Neural cell (in vitro differentiated cells): ENCODE results near the gene PSME3IP1. TPM values are rescaled to one million over a fixed set of nuclear protein-coding genes. Genes with fewer than 3 reads are reported as not detected.

Source experiments
- H2AFZ ChIP-seq: fragments of 200-600, 300-800 bp; sonication (generic), shearing (Covaris generic); 2 replicates; pipeline ENCODE4 v1.6.0; 2014; ENCODE audit warnings: low read depth, mild to moderate bottlenecking, antibody characterized with exemption, low read length, moderate library complexity
- H3F3A ChIP-seq: fragments of 200-600 bp; shearing (Covaris generic); 2 replicates; pipeline ENCODE4 v1.6.1; 2016; ENCODE audit warnings: mild to moderate bottlenecking, moderate library complexity, mixed read lengths, antibody characterized with exemption, low read length; ENCODE audit not compliant: insufficient read depth, poor library complexity, severe bottlenecking
- H3K27ac ChIP-seq: fragments of 200-600, 300-800 bp; sonication (generic), shearing (Covaris generic); 2 replicates; pipeline ENCODE4 v1.5.1; 2014; ENCODE audit warnings: mild to moderate bottlenecking, low read length, moderate library complexity
- H3K27me3 ChIP-seq: fragments of 300-800, 200-600 bp; sonication (generic), shearing (Covaris generic); 2 replicates; pipeline ENCODE4 v1.6.0; 2014; ENCODE audit warnings: mild to moderate bottlenecking, low read depth, low read length, moderate library complexity; ENCODE audit not compliant: insufficient read depth
- H3K36me3 ChIP-seq: fragments of 300-800, 200-600 bp; sonication (generic), shearing (Covaris generic); 2 replicates; pipeline ENCODE4 v1.5.1; 2014; ENCODE audit warnings: mild to moderate bottlenecking, antibody characterized with exemption, low read length, moderate library complexity; ENCODE audit not compliant: insufficient read depth
- H3K4me2 ChIP-seq: fragments of 300-800, 200-600 bp; sonication (generic), shearing (Covaris generic); 2 replicates; pipeline ENCODE4 v1.6.0; 2014; ENCODE audit warnings: mild to moderate bottlenecking, low read length
- H3K4me3 ChIP-seq: fragments of 300-800, 200-600 bp; sonication (generic), shearing (Covaris generic); 2 replicates; pipeline ENCODE4 v1.5.1; 2014; ENCODE audit warnings: mild to moderate bottlenecking, low read length, moderate library complexity
- H3K79me2 ChIP-seq: fragments of 200-600 bp; shearing (Covaris generic); replicated peaks from 2 replicates; pipeline ENCODE4 v1.6.0; 2014; ENCODE audit warnings: mild to moderate bottlenecking, low read length, moderate library complexity; ENCODE audit not compliant: insufficient read depth
- H3K9ac ChIP-seq: fragments of 300-800, 200-600 bp; sonication (generic), shearing (Covaris generic); 2 replicates; pipeline ENCODE4 v1.6.1; 2016; ENCODE audit warnings: mild to moderate bottlenecking, low read length, mixed read lengths
- H3K9me2 ChIP-seq: fragments of 200-600 bp; shearing (Covaris generic); 2 replicates; pipeline ENCODE4 v1.6.1; 2016; ENCODE audit warnings: mild to moderate bottlenecking, low read length, mixed read lengths; ENCODE audit not compliant: insufficient read depth
- H3K9me3 ChIP-seq: fragments of 200-600, 300-800 bp; sonication (generic), shearing (Covaris generic); 2 replicates; pipeline ENCODE4 v1.6.1; 2016; ENCODE audit warnings: mild to moderate bottlenecking, mixed run types, low read length, moderate library complexity, mixed read lengths
- H4K20me1 ChIP-seq: fragments of 200-600 bp; shearing (Covaris generic); 2 replicates; pipeline ENCODE4 v1.6.1; 2016; ENCODE audit warnings: mild to moderate bottlenecking, mixed run types; ENCODE audit not compliant: insufficient read depth
- EP300 ChIP-seq: fragments of 450-650 bp; conservative IDR thresholded peaks from 2 replicates; pipeline ENCODE4 v1.6.1; 2014; ENCODE audit warnings: antibody characterized with exemption, mild to moderate bottlenecking, moderate library complexity; ENCODE audit not compliant: poor library complexity, severe bottlenecking
- EZH2 ChIP-seq: fragments of 200-600, 300-800 bp; shearing (Covaris generic), sonication (generic); IDR thresholded peaks from 2 replicates; pipeline ENCODE4 v1.6.1; 2014; ENCODE audit warnings: antibody characterized with exemption, low read length, borderline replicate concordance, mild to moderate bottlenecking; ENCODE audit not compliant: insufficient read depth, poor library complexity, severe bottlenecking
- MXI1 ChIP-seq: fragments of 450-650 bp; conservative IDR thresholded peaks from 2 replicates; pipeline ENCODE4 v1.6.1; 2014; ENCODE audit warnings: antibody characterized with exemption, mild to moderate bottlenecking; ENCODE audit not compliant: poor library complexity, severe bottlenecking
- POLR2AphosphoS5 ChIP-seq: IDR thresholded peaks from 2 replicates; pipeline ENCODE4 v1.6.1; 2012
- RAD21 ChIP-seq: fragments of 450-650 bp; conservative IDR thresholded peaks from 2 replicates; pipeline ENCODE4 v1.6.1; 2014; ENCODE audit warnings: antibody characterized with exemption, mild to moderate bottlenecking, moderate library complexity
- SMC3 ChIP-seq: fragments of 450-650 bp; conservative IDR thresholded peaks from 2 replicates; pipeline ENCODE4 v1.6.1; 2014; ENCODE audit warnings: antibody characterized with exemption, mild to moderate bottlenecking, moderate library complexity; ENCODE audit not compliant: poor library complexity
- TAF1 ChIP-seq: IDR thresholded peaks from 2 replicates; pipeline ENCODE4 v1.6.1; 2012; ENCODE audit warnings: low read depth
- polyA plus RNA-seq: library from polyadenylated mRNA; depleted of rRNA; stranded (reverse); fragments of >200 nt; gene quantifications from 2 replicates; pipeline ENCODE4 v1.2.3, GENCODE V29; 2014
- TF ChIP-seq, protein P1 (sequence below): IDR thresholded peaks from 2 replicates; pipeline ENCODE4 v1.6.1; 2012; ENCODE audit warnings: borderline replicate concordance
- TF ChIP-seq, protein P2 (sequence below): fragments of 450-650 bp; IDR thresholded peaks from 2 replicates; pipeline ENCODE4 v1.5.1; 2014; ENCODE audit warnings: antibody characterized with exemption, mild to moderate bottlenecking, moderate library complexity; ENCODE audit not compliant: poor library complexity, severe bottlenecking

Gene PSME3IP1
- polyA plus RNA-seq, 1 donor from 2014 or later: 167 TPM

DNA sequence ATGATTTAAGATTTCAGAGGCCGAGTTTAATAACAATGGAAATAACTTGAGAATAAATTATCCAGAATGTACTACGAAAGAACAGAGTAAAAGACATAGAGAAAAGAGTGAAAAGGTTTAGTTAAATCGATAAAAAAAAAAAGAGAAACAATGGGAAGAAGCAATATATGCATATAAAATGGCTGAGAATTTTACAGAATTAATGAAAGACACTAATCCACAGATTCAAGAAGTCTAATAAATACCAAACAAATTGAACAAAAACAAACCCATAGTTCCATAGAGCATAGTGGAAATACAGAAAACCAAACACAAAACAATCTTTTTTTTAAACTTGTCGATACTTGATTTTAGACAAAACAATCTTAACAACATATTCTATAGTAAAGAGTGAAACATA lies 1.7 kb downstream of the PSME3IP1 start:
- no peaks in the 10 kb centered on the region for H3K9me2 ChIP-seq
- no peaks in the 10 kb centered on the region for H3K9me3 ChIP-seq
- peak overlapping the region; percentile 100 for H3K4me2 ChIP-seq
- TF ChIP-seq EP300: no peak
- H4K20me1 ChIP-seq: no peaks in the 10 kb centered on the region
- H2AFZ ChIP-seq: no peak overlapping the region
- H3K27me3 ChIP-seq: no peaks in the 10 kb centered on the region
- H3K79me2 ChIP-seq: peaks cover 83% of the 10 kb centered on the region
- H3K27ac ChIP-seq: no peak overlapping the region
- H3K9ac ChIP-seq: no peak overlapping the region
- peak overlapping the region; percentile 88 for H3K4me3 ChIP-seq
- no peaks in the 10 kb centered on the region for H3F3A ChIP-seq
- no peaks in the 10 kb centered on the region for H3K36me3 ChIP-seq

DNA sequence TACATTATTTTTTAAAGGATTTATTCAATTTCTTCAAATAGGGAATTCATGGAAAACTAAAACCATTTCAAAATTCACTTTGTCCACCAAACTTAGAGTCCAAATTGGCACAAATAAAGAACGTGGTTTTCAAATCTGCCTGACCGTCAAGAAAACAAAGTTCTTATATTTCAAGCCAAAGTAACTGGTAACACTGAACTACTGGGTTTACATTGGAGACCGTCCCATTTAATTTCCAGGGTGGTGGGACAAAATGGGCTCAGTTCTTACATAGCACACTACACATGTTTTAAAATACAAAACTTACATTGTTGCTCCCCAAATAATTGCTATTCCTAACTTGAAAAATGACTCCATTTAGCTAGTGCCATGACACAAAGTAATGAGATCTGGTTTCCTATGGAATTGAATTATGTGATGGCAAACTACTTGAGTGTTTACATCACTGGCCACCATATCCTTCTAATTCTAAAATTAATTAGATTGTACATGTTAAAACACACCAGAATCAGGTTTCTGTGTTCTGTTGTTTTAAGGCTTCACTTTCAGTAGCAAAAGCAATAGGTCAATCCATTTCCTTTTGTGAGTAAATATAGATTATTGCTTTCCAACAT lies 6.5 kb downstream of the PSME3IP1 start:
- Histone ChIP-seq H3K27ac (no peak overlapping the region), H3K4me3 (no peak overlapping the region), H4K20me1 (no peaks in the 10 kb centered on the region), H3F3A (no peaks in the 10 kb centered on the region), H3K36me3 (no peaks in the 10 kb centered on the region), H3K27me3 (no peaks in the 10 kb centered on the region), H3K9me3 (no peaks in the 10 kb centered on the region), H2AFZ (no peak overlapping the region), H3K79me2 (peaks cover 55% of the 10 kb centered on the region), H3K9me2 (no peaks in the 10 kb centered on the region), H3K4me2 (no peak overlapping the region), H3K9ac (no peak overlapping the region)
- TF ChIP-seq, protein P1, sequence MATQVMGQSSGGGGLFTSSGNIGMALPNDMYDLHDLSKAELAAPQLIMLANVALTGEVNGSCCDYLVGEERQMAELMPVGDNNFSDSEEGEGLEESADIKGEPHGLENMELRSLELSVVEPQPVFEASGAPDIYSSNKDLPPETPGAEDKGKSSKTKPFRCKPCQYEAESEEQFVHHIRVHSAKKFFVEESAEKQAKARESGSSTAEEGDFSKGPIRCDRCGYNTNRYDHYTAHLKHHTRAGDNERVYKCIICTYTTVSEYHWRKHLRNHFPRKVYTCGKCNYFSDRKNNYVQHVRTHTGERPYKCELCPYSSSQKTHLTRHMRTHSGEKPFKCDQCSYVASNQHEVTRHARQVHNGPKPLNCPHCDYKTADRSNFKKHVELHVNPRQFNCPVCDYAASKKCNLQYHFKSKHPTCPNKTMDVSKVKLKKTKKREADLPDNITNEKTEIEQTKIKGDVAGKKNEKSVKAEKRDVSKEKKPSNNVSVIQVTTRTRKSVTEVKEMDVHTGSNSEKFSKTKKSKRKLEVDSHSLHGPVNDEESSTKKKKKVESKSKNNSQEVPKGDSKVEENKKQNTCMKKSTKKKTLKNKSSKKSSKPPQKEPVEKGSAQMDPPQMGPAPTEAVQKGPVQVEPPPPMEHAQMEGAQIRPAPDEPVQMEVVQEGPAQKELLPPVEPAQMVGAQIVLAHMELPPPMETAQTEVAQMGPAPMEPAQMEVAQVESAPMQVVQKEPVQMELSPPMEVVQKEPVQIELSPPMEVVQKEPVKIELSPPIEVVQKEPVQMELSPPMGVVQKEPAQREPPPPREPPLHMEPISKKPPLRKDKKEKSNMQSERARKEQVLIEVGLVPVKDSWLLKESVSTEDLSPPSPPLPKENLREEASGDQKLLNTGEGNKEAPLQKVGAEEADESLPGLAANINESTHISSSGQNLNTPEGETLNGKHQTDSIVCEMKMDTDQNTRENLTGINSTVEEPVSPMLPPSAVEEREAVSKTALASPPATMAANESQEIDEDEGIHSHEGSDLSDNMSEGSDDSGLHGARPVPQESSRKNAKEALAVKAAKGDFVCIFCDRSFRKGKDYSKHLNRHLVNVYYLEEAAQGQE: no peak
- TF ChIP-seq SMC3: no peak
- TF ChIP-seq RAD21: no peak
- TF ChIP-seq EP300: no peak

DNA sequence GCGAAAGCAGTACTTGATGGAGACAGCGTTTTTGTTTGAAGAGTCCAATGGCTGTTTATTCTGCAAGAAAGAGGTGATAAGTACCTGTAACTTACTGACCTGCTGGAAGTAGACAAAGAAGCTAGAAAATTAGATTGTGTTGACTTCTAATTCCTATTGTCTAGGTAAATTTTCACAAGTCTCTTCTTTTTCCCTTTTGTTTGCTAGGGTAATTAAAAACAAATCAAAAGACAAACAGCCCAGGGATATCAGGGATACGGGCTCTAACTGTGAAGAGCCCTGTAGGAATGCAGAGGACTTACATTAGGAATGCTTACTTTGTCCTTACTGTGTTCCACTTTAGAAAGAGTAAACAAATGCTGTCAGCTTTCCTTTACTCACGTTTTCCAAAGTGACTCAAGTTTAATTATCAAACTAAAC lies 7.0 kb downstream of the PSME3IP1 start:
- H2AFZ ChIP-seq: no peak overlapping the region
- no peak for TF ChIP-seq POLR2AphosphoS5
- TF ChIP-seq, protein P2, sequence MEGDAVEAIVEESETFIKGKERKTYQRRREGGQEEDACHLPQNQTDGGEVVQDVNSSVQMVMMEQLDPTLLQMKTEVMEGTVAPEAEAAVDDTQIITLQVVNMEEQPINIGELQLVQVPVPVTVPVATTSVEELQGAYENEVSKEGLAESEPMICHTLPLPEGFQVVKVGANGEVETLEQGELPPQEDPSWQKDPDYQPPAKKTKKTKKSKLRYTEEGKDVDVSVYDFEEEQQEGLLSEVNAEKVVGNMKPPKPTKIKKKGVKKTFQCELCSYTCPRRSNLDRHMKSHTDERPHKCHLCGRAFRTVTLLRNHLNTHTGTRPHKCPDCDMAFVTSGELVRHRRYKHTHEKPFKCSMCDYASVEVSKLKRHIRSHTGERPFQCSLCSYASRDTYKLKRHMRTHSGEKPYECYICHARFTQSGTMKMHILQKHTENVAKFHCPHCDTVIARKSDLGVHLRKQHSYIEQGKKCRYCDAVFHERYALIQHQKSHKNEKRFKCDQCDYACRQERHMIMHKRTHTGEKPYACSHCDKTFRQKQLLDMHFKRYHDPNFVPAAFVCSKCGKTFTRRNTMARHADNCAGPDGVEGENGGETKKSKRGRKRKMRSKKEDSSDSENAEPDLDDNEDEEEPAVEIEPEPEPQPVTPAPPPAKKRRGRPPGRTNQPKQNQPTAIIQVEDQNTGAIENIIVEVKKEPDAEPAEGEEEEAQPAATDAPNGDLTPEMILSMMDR: no peak
- TF ChIP-seq, protein P1: no peak
- TF ChIP-seq MXI1: no peak
- TF ChIP-seq RAD21: no peak
- no peak for TF ChIP-seq SMC3
- no peak for TF ChIP-seq TAF1
- no peak for TF ChIP-seq EP300
- TF ChIP-seq EZH2: no peak
- no peak overlapping the region for H3K9ac ChIP-seq
- no peaks in the 10 kb centered on the region for H3K27me3 ChIP-seq
- H3K79me2 ChIP-seq: peaks cover 50% of the 10 kb centered on the region
- H3K4me2 ChIP-seq: no peak overlapping the region
- no peaks in the 10 kb centered on the region for H3K9me3 ChIP-seq
- no peaks in the 10 kb centered on the region for H3F3A ChIP-seq
- H3K27ac ChIP-seq: peak overlapping the region; percentile 54
- no peak overlapping the region for H3K4me3 ChIP-seq
- no peaks in the 10 kb centered on the region for H3K36me3 ChIP-seq
- no peaks in the 10 kb centered on the region for H3K9me2 ChIP-seq
- no peaks in the 10 kb centered on the region for H4K20me1 ChIP-seq
